HepG2 (cell line): Measurements from ENCODE around the gene ARID3C. TPM values are rescaled to one million over a fixed set of nuclear protein-coding genes. Genes with fewer than 3 reads are reported as not detected.

Experiments used
- BORCS8-MEF2B ChIP-seq: sonication (generic); formaldehyde crosslinking; IDR thresholded peaks from 2 replicates; pipeline ENCODE4 v1.8.0; 2022; ENCODE audit warnings: mild to moderate bottlenecking, missing genetic modification reagents
- BRCA1 ChIP-seq: sonication (generic); formaldehyde crosslinking; IDR thresholded peaks from 2 replicates; pipeline ENCODE4 v1.4.0; 2020; ENCODE audit warnings: missing genetic modification reagents
- CAMTA2 ChIP-seq: sonication (generic); formaldehyde crosslinking; IDR thresholded peaks from 2 replicates; pipeline ENCODE4 v1.4.0; 2020; ENCODE audit warnings: mild to moderate bottlenecking, missing genetic modification reagents, borderline replicate concordance
- GATAD2A ChIP-seq: IDR thresholded peaks from 2 replicates; pipeline ENCODE4 v1.6.1; 2016
- KDM5B ChIP-seq: sonication (generic); formaldehyde crosslinking; IDR thresholded peaks from 2 replicates; pipeline ENCODE4 v1.4.0; 2020; ENCODE audit warnings: missing genetic modification reagents, mild to moderate bottlenecking, borderline replicate concordance
- KMT2B ChIP-seq: IDR thresholded peaks from 2 replicates; pipeline ENCODE4 v1.6.1; 2016; ENCODE audit warnings: missing genetic modification reagents, missing compliant biosample characterization
- NFATC3 ChIP-seq: sonication (generic); formaldehyde crosslinking; IDR thresholded peaks from 2 replicates; pipeline ENCODE4 v1.5.1; 2020; ENCODE audit warnings: mild to moderate bottlenecking, missing genetic modification reagents
- SALL2 ChIP-seq: sonication (generic); formaldehyde crosslinking; IDR thresholded peaks from 2 replicates; pipeline ENCODE4 v1.8.1; 2023; ENCODE audit warnings: mild to moderate bottlenecking, missing genetic modification reagents, inconsistent platforms
- SOX13 ChIP-seq, 3 experiments: fragments of 450-650 bp in 1 of 3; sonication (generic) in 1 of 3; formaldehyde crosslinking in 1 of 3; IDR thresholded peaks in 2 of 3; conservative IDR thresholded peaks in 1 of 3; 2 replicates each; pipeline versions ENCODE4 v1.5.0 to v1.6.1; 2016 to 2020; ENCODE audit warnings: antibody characterized with exemption in 1 of 3, mild to moderate bottlenecking in 1 of 3, missing compliant biosample characterization in 1 of 3, missing genetic modification reagents in 1 of 3, moderate library complexity in 1 of 3
- TARDBP ChIP-seq: sonication (generic); formaldehyde crosslinking; IDR thresholded peaks from 2 replicates; pipeline ENCODE4 v1.8.0; 2022; ENCODE audit warnings: mild to moderate bottlenecking, missing genetic modification reagents
- USF2 ChIP-seq, 2 experiments: sonication (generic) in 1 of 2; formaldehyde crosslinking in 1 of 2; IDR thresholded peaks; 2 replicates each; pipeline versions ENCODE4 v1.5.1 to v1.6.1; 2011 to 2020; ENCODE audit warnings: borderline replicate concordance in 1 of 2, low read depth in 1 of 2, low read length in 1 of 2, mild to moderate bottlenecking in 1 of 2, missing genetic modification reagents in 1 of 2, moderate library complexity in 1 of 2
- ZFP90 ChIP-seq: sonication (generic); formaldehyde crosslinking; IDR thresholded peaks from 2 replicates; pipeline ENCODE4 v1.8.0; 2022; ENCODE audit warnings: missing genetic modification reagents, mild to moderate bottlenecking, inconsistent platforms, borderline replicate concordance
- ZFX ChIP-seq: sonication (generic); formaldehyde crosslinking; IDR thresholded peaks from 2 replicates; pipeline ENCODE4 v1.4.0; 2020; ENCODE audit warnings: mild to moderate bottlenecking, low read depth, missing genetic modification reagents, moderate library complexity
- ZNF280D ChIP-seq: sonication (generic); formaldehyde crosslinking; IDR thresholded peaks from 2 replicates; pipeline ENCODE4 v1.5.1; 2020; ENCODE audit warnings: mild to moderate bottlenecking, missing genetic modification reagents
- ZNF766 ChIP-seq: sonication (generic); formaldehyde crosslinking; IDR thresholded peaks from 2 replicates; pipeline ENCODE4 v1.5.0; 2020; ENCODE audit warnings: missing genetic modification reagents, borderline replicate concordance
- polyA plus RNA-seq, 8 experiments: library from polyadenylated mRNA; depleted of rRNA in 3 of 8; stranded (reverse) in 7 of 8; unstranded in 1 of 8; fragments of >200 nt; fragmentation: Illumina TruSeq in 4 of 8; extraction: Trizol in 4 of 8; gene quantifications; 2 replicates each; pipeline versions ENCODE4 v1.2.1 to v1.2.3, GENCODE V29; 2011 to 2016; ENCODE audit warnings: low read depth in 4 of 8, missing spikeins in 1 of 8, mixed read lengths in 1 of 8; ENCODE audit not compliant: insufficient read depth in 1 of 8
- total RNA-seq, 5 experiments: library from RNA; depleted of rRNA; stranded (reverse); fragments of >200 nt; fragmentation: Illumina TruSeq; extraction: Trizol; gene quantifications; 2 replicates each; pipeline ENCODE4 v1.2.3, GENCODE V29; 2016; ENCODE audit warnings: low read depth in 1 of 5
- TF ChIP-seq, protein P1 (sequence below): sonication (generic); formaldehyde crosslinking; IDR thresholded peaks from 2 replicates; pipeline ENCODE4 v1.5.0; 2020; ENCODE audit warnings: mild to moderate bottlenecking, missing genetic modification reagents, borderline replicate concordance
- TF ChIP-seq, protein P2 (sequence below), 2 experiments: sonication (generic) in 1 of 2; formaldehyde crosslinking in 1 of 2; IDR thresholded peaks; 2 replicates each; pipeline versions ENCODE4 v1.4.0 to v1.6.1; 2018 to 2020; ENCODE audit warnings: missing genetic modification reagents in 2 of 2, borderline replicate concordance in 1 of 2, low read depth in 1 of 2, mild to moderate bottlenecking in 1 of 2, missing biosample characterization in 1 of 2

ARID3C gene
- total and polyA plus RNA-seq, 2 of the 13 experiments (the other 11 are each of a cell fraction or from before 2014, with no cell fraction given): not detected

- peak; percentile 56; the same call in 1 of the 2 replicates for TF ChIP-seq CAMTA2 (CRISPR knock-in tag)
- peak; percentile 59; the same call in 1 of the 2 replicates for TF ChIP-seq BRCA1 (CRISPR knock-in tag)
- TF ChIP-seq ZNF280D (CRISPR knock-in tag): peak; percentile 23; the same call in 1 of the 2 replicates
- TF ChIP-seq ZFX (CRISPR knock-in tag): peak; percentile 59
- 0 out of 2 replicates have a peak, but pooled peaks have one; percentile 57 for TF ChIP-seq SALL2
- peak; percentile 56; the same call in 1 of the 2 replicates for TF ChIP-seq GATAD2A
- TF ChIP-seq USF2 (IDR thresholded peaks at IDR 0.05; ENCODE audit: low read depth, low read length): no peak
- no peak for TF ChIP-seq USF2 (CRISPR knock-in tag; IDR thresholded peaks at IDR 0.05; ENCODE audit: borderline replicate concordance)
- peak; percentile 23; the same call in 1 of the 2 replicates for TF ChIP-seq TARDBP
- peak; percentile 64; the same call in 1 of the 2 replicates for TF ChIP-seq NFATC3 (CRISPR knock-in tag)
- TF ChIP-seq BORCS8-MEF2B (CRISPR knock-in tag): 0 out of 2 replicates have a peak, but pooled peaks have one; percentile 53
- TF ChIP-seq ZFP90: 0 out of 2 replicates have a peak, but pooled peaks have one; percentile 50
- TF ChIP-seq, protein P1, sequence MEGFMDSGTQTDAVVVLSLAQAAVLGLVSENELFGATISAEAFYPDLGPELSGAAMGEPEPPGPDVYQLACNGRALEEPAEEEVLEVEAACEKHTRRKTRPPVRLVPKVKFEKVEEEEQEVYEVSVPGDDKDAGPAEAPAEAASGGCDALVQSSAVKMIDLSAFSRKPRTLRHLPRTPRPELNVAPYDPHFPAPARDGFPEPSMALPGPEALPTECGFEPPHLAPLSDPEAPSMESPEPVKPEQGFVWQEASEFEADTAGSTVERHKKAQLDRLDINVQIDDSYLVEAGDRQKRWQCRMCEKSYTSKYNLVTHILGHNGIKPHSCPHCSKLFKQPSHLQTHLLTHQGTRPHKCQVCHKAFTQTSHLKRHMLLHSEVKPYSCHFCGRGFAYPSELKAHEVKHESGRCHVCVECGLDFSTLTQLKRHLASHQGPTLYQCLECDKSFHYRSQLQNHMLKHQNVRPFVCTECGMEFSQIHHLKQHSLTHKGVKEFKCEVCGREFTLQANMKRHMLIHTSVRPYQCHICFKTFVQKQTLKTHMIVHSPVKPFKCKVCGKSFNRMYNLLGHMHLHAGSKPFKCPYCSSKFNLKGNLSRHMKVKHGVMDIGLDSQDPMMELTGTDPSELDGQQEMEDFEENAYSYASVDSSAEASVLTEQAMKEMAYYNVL: peak; percentile 76; the same call in 1 of the 2 replicates
- TF ChIP-seq ZNF766 (CRISPR knock-in tag): peak; percentile 58; the same call in 1 of the 2 replicates
- TF ChIP-seq, protein P2, sequence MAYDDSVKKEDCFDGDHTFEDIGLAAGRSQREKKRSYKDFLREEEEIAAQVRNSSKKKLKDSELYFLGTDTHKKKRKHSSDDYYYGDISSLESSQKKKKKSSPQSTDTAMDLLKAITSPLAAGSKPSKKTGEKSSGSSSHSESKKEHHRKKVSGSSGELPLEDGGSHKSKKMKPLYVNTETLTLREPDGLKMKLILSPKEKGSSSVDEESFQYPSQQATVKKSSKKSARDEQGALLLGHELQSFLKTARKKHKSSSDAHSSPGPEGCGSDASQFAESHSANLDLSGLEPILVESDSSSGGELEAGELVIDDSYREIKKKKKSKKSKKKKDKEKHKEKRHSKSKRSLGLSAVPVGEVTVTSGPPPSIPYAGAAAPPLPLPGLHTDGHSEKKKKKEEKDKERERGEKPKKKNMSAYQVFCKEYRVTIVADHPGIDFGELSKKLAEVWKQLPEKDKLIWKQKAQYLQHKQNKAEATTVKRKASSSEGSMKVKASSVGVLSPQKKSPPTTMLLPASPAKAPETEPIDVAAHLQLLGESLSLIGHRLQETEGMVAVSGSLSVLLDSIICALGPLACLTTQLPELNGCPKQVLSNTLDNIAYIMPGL (CRISPR knock-in tag; IDR thresholded peaks at IDR 0.05; ENCODE audit: borderline replicate concordance in 1 of 2, low read depth in 1 of 2): peak; percentile 81 to 84; a peak in 3 of 4 replicates
- no peak for TF ChIP-seq KMT2B
- TF ChIP-seq SOX13 (IDR thresholded peaks at IDR 0.05): no peak
- 0 out of 4 replicates have a peak, but pooled peaks of 1 of the 2 experiments have one; percentile 16 for TF ChIP-seq SOX13 (CRISPR knock-in tag; conservative IDR thresholded peaks at IDR 0.05 in 1 of 2, IDR thresholded peaks at IDR 0.05 in 1 of 2)
- TF ChIP-seq KDM5B (CRISPR knock-in tag): peak; percentile 75; the same call in 1 of the 2 replicates
These were observed 46.3 kb upstream of the ARID3C start (continued) for GRCh38 chr9:34675048-34675714.
